Spleen (tissue), 7 donors: ENCODE measurements around the gene TMX3.

Experiments used
- POLR2A ChIP-seq, 3 donors: fragments of 450-650 bp; IDR thresholded peaks; one replicate each; pipeline ENCODE4 v1.5.1; 2017; ENCODE audit warnings: antibody characterized with exemption in 3 of 3, mild to moderate bottlenecking in 1 of 3
- POLR2AphosphoS5 ChIP-seq, 3 donors: sonication (generic); formaldehyde crosslinking; IDR thresholded peaks; one replicate each; pipeline ENCODE4 v1.5.1; 2017; ENCODE audit warnings: antibody characterized with exemption in 3 of 3
- TF ChIP-seq, protein P1 (sequence below), 11 experiments: fragments of 200-600 bp in 7 of 11; fragments of 450-650 bp in 4 of 11; sonication (generic) in 4 of 11; IDR thresholded peaks in 8 of 11; conservative IDR thresholded peaks in 3 of 11; 1 replicate in 7 of 11; 2 replicates in 4 of 11; pipeline versions ENCODE4 v1.4.0 to v1.8.0; 2016 to 2021; ENCODE audit warnings: antibody characterized with exemption in 11 of 11, inconsistent platforms in 4 of 11, mild to moderate bottlenecking in 1 of 11
- donor health status: DM: no; HTN: no; CAD: no; lungs with moderate emphysema.
- donor health status: DM: no; HTN: no; CAD: no.
- donor health status: DM: no; HTN: no; CAD: no.

DNA sequence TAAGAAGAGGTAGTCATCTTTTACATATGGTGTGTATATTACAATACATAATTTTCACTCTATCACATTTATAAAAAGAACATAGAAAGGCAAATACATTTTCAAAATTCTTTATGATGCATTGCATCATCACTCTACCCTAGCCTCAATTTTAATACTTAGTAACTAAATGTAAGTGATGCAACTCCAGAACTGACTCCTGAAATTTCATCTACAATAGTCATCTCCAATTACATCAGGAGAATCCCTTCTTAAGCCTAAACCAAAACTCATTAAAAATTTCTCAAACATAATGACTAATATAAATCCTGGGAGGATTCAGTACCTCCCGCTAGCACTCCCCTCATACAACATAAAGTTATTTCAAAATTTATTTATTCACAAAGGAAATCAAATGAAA is 15.9 kb downstream of the TMX3 start:
- TF ChIP-seq POLR2AphosphoS5 (IDR thresholded peaks at IDR 0.05) (no peak), POLR2A (IDR thresholded peaks at IDR 0.05) (no peak)
- TF ChIP-seq, protein P1, sequence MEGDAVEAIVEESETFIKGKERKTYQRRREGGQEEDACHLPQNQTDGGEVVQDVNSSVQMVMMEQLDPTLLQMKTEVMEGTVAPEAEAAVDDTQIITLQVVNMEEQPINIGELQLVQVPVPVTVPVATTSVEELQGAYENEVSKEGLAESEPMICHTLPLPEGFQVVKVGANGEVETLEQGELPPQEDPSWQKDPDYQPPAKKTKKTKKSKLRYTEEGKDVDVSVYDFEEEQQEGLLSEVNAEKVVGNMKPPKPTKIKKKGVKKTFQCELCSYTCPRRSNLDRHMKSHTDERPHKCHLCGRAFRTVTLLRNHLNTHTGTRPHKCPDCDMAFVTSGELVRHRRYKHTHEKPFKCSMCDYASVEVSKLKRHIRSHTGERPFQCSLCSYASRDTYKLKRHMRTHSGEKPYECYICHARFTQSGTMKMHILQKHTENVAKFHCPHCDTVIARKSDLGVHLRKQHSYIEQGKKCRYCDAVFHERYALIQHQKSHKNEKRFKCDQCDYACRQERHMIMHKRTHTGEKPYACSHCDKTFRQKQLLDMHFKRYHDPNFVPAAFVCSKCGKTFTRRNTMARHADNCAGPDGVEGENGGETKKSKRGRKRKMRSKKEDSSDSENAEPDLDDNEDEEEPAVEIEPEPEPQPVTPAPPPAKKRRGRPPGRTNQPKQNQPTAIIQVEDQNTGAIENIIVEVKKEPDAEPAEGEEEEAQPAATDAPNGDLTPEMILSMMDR (IDR thresholded peaks at IDR 0.05 in 8 of 11, conservative IDR thresholded peaks at IDR 0.05 in 3 of 11), result no peak
